Stimulated activated CD4-positive, alpha-beta T cell treated with anti-CD3 and anti-CD28 coated beads, Interleukin-15, amount 100 ng/mL, for 1 hour (primary cell): ENCODE results near the gene TBC1D8.
"Not testable (repeated sequence)": the region's sequence is repeated elsewhere in the genome, so short reads cannot be mapped to it uniquely, and the experiment has no call there.

Experiments
- DNase-seq, 2 donors: peaks; one replicate each; pipeline ENCODE4 v3.0.0-alpha.2; 2020; ENCODE audit warnings: low read depth in 1 of 2, low spot score in 1 of 2

The TBC1D8 gene

DNA sequence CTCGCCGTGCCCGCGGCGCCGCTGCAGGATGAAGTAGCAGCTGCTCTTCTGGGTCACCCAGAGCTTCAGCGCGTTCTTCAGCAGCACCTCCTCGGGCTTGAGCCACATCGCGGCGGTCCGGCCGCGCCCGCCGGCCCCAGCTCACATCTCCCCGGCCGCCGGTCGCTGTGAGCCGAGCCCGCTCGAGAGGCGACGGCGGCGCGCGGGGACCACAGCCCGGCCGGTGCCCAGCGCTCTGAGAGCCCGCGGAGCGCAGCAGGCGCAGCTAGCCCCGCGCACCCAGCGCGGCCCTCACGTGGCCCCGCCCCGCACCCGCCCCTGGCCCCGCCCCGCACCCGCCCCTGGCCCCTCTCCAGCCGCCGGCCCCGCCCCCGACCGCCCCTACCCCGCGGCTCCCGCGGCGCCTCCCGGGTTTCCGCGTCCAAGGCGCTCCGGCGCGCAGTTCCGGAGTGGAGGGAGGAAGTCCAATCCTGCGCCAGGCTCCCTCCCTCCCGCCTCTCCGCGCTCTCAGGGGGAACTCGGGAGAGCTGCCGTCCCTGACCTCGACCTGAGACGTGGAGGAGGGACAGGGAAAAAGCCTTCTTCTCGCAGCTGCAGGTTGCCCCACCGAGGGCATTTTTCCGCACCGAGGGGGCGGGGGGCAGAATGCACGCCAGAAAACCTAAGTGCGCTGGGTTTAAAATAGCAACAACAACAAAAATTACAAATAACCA is at the start of gene TBC1D8:
Gene TBC1D8, minus strand, starts transcription at position 237 of the 713 bp plus-strand sequence. Its CDS starts 129 bp downstream, at position 108.
- peak; percentile 47 to 56 for DNase-seq

DNA sequence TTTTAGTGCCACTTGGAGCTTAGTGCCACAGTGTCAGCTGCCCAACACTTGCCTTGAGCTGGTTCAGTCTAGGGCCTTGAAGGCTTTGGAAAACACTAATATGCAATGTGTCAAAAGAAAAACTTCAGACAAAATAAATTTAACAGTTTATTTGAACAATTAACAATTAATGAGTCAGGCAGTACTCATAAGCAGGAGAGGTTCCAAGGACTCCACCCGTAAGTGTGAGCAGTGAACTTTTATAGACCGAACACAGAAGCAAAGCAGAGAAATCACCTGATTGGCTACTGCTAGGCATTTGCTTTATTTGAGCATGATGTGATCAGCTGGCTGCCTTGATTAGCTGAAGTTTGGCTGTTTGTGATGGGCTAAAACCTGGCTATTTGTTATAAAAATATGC is 49.5 kb upstream of the TBC1D8 start:
- no peak for DNase-seq

DNA sequence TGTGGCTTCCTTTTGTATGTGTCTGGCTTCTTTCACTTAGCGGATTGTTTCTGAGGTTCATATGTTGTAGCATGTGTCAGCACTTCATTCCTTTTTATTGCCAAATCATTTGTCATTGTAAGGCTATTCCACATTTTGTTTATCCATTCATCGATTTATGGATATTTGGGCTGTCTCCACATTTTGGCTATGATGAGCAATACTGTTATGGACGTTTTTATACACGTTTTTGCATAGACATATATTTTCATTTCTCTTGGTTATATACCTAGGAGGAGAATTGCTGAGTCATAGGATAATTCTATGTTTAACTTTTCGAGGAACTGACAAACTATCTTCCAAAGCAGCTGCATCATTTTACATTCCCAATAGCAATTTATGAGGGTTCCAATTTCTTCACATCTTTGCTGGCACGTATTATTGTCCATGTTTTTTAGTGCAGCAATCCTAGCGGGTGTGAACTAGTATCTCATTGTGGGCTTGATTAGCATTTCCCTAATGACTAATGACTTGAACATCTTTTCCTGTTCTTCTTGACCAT is 48.1 kb upstream of the TBC1D8 start:
- DNase-seq, result no peak

DNA sequence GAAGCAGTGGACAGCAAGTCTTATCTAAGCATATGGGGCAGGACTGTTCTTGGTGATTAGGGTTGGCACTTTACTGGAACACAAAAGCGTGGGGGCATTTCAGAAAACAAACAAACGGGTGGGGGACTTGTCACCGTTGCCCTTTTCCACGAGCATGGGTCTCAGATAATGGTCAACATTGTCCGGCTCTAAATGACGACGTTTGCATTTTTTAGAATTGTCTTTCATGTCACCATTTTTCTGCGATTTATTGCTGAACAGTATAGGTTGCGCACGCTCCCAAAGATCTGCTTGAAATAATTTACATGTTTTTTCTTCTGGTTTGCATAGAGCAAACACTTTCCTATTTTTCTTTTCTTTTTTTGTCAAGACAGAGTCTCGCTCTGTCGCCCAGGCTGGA is 46.6 kb upstream of the TBC1D8 start:
- no peak for DNase-seq

DNA sequence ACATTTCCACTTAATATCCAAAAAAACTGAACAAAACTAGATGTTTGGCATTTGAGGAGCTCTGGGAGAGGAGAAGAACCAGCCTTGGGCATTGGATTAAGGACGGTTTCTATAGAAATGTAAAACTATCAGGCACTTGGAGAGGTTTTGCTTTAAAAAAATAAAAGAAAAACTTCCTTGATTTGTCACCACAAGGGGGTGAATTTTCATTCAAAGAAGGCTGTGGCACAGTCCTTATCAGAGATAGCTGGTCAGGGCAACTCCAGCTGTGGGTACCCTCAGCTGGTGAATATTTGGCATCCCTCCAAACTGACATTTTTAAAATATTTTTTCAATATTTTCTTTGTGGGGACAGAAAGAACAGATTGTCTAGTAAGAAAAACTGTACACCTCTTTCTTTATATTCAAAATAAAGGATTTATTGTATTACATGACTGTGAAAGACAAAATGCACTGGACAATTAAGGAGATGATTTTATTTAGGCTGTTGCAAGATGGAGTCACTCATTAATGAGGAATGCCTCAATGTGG is 46.1 kb upstream of the TBC1D8 start:
- DNase-seq, result no peak

DNA sequence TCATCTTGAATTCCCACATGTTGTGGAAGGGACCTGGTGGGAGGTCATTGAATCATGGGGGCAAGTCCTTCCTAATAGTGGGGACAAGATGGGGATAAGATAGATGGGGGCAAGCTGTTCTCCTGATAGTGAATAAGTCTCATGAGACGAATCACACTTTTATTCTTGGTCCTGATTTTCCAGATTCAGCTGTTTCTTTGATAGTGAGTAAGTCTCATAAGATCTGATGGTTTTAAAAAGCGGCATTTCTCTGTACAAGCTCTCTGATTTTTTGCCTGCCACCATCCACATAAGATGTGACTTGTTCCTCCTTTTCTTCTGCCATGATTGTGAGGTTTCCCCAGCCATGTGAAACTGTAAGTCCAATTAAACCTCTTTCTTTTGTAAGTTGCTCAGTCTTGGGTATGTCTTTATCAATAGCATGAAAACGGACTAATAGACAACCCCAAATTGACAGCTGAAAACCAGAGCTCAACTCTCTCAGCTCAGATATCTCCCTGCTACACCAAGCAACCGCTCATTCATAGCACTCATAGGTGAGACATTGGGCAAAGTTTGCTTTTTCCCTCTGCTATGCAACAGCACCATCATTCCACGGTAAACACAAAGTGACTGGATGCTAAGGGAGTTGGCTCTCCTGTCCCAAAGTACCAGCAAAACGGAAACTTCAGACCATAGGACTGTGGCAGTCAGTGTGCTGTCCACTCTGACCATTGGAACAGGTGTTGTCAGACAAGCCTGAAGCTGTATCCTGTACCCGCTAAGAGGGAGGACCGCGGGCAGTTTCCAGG is 44.9 kb upstream of the TBC1D8 start:
- DNase-seq, result no peak

DNA sequence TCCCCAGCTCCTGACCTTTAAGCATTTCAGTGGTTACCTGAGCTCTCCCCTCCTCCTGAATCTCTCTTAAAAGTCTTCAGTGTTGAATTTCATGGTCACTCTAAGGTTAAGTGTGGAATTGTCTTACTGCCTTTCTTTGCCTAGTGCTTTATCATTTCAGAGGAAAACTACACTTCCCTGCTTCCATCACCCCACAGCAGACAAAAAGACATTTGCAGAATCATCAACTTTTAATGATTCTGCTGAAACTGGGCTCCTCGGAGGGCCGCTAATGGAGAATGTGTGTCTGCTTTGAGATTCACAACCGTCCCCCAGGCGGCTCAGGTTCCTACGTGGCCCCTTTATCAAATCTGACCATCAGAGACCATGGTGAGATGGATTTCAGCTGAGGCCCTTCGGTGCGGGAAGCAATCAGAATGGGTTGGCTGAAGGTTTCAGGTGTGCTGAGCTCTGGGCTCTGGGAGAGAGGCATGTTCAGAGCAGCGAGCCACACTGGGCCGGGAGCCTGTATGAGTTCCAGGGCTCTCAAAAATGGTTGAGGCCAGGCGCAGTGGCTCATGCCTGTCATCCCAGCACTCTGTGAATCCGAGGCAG is 41.9 kb upstream of the TBC1D8 start:
- no peak for DNase-seq

DNA sequence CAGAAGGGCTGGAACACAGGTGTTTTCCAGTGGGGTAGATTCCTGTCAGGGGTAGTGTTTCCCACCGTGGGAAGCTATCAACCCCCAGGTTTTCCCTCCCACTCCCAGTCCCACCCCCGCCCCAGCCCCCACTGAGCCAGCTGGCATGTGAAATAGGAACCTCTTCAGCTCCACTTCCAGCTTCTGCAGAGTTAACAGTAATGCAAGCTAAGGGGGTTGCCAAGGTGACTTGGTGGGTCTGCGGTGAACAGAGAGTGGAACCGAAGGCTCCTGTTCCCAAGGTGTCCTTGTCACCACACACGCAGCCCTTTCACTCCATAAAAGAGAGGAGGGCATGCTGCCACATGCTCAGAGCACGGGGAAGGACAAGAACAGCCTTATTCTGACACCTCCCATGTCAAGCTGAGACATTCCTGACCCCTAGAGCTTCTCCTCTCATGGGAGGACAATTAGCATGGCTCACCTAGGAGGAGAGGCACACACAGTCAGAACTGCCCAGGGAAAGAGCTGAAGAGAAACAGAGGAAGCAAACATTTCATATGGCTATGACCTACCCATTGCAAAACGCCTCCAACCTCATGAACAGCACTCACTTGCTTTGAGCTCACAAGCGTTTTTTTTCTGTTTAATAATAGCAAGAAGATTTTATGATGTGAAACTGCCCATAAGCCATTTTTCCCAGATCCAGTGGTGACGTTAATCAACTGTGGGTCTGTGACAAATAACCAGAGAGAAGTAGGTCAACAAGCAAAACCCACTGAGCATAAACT is 39.8 kb upstream of the TBC1D8 start:
- no peak for DNase-seq

DNA sequence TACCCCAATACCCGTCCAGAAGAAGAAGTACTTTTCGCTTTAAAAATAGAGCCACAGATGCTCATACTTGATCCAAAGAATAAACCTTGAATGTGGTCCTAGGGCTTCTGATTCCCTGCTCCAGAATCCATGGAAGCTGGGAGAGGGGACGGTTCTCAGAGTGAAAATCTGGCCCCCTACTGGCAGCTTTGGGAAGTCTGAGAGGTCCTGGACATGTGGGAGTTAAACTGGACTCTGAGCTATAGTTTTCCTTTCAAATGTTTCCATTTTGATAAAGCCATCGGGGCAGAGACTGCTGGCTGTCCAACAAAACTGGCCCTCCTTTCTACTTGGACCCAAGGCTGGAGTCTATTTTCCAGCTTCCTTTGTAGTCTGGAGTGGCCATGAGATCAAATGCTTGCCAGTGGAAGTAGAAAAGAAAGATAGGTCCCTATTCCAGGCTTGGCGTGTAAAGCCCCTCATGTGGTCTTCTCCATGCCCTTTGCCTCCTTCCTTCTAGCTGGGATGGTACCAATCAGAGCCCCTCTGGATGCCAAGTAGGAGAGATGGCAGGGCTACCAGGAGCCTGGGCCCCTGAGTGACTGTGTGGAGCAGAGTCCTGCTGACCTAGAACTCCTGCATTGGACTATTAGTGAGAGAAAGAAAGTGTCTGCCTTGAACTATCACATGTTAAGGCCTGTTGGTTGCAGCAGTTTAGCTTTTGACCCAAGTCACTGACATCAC is 37.7 kb upstream of the TBC1D8 start:
- DNase-seq, result no peak

DNA sequence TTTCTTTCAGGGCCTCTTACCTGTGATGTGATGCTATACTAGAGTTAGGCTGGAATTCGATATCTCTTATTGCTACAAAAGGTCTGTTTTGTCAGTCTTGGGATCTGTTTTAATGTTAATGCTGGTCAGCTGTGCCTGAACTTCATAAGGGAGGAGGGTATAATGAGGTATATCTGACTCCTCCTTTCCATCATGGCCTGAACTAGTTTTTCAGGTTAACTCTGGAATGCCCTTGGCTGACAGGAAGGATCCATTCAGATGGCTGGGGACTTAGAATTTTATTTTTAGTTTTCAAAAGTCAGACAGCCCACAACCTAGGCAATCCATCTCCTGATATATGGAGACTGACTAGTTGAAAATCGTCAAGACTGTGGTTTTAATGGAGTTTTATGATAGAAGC is 35.9 kb upstream of the TBC1D8 start:
- no peak for DNase-seq

DNA sequence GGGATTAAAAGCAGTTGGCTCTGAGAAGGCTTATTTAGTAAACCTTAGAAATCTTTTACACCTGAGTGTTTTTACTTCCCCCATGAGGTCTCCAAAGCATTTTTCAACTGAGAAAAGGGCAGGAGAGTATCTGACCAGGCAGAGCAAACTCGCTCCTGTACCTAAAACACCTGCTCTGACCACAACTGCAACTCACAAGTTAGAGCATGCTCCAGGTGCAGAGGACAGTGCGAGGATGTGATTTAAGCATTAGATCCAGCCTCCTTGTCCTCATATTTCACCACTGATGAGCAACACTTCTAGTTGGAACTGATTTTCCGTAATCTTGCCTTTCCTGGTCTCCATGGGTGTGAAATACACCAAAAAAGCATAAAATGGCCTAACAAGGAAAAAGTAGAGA is 34.5 kb upstream of the TBC1D8 start:
- DNase-seq, result no peak

DNA sequence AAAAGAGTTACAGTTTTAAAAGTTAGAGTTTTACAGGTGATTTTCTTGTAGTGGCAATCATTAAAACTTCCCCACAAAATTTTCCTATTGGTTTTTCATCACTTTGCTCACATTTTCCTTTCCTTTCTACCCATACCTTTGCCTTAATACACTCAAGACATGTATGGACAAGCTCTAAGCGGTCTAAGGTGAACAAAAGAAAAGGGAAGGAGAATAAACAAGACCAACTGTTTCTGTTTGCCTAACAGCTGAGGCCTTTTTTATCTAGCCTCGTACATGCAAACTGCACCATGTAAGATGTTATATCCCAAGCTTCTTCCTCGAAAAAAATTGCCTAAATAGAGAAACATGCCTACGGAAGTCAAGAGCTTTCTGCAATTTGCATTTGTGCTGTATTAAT is 33.9 kb upstream of the TBC1D8 start:
- no peak for DNase-seq

DNA sequence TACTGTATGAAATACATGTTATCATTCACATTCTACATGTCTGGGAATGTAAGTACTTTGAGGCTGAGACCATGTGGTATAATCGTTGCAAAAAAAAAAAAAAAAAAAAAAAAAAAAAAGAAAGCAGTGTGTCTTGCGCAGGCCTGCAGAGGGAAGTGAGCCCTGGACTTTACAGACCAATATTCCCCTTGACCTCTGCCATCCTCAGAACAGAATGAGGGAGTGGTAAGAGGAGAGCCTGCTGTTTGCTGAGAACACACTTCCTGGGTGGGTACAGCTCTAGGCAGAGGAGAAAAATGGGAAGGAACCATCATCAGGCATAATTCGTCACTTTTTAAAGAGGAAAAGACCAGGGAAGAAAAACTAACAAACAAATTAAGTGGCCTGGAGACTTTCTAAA is 28.8 kb upstream of the TBC1D8 start:
- no peak for DNase-seq

DNA sequence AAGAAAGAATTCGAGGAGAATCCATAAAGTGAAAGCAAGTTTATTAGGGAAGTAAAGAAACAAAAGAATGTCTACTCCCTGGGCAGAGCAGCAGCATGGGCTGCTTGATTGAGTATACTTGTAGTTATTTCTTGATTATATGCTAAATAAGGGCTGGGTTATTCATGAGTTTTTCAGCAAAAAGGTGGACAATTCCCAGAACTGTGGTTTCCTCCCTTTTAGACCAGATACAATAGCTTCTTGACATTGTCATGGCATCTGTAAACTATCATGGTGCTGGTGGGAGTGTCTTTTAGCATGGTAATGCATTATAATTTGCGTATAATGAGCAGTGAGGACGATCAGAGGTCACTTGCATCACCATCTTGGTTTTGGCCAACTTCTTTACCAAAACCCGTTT is 25.6 kb upstream of the TBC1D8 start:
- DNase-seq, result no peak

DNA sequence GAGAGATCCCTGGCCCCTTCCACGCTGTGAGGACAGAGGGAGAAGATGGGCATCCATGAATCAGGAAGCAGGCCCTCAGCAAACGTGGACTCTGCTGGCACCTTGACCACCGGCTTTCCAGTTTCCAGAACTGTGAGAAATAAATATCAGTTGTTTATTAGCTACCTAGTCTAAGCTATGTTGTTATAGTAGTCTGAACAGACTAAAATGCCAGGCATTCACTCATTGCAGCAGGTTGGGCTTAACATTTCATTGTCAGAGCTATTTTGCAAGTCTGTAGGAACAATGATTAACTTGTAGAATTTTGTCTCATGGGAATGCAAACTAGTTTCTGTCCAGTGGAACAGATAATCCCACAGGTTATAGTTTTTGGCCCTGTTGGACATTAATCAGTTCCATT is 24.8 kb upstream of the TBC1D8 start:
- DNase-seq, result no peak

DNA sequence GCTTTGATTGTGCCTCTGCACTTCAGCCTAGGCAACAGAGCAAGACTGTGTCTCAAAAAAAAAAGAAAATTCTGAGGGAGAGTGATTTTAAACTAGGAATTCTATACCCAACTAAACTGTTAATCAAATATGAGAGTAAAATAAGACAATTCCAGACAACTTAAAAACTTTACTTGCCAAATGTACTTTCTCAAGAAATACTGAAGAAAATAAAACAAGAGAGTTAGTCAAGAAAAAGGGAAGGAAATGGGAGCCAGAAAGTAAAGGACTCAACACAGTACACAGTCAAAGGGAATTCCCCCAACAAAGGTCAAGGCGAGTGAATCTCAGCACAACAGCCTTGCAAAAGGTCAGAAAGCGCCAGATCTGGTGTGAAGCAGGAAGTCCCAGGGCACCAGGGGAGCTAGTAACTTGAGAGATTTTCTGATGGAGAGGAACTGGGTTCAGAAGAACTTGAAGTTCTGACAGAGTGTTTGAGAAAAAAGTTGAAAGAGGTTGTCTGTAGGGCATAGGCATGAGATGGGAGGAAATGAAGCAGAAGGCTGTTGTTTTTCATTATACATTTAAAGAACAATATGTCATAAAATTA is 22.6 kb upstream of the TBC1D8 start:
- no peak for DNase-seq

DNA sequence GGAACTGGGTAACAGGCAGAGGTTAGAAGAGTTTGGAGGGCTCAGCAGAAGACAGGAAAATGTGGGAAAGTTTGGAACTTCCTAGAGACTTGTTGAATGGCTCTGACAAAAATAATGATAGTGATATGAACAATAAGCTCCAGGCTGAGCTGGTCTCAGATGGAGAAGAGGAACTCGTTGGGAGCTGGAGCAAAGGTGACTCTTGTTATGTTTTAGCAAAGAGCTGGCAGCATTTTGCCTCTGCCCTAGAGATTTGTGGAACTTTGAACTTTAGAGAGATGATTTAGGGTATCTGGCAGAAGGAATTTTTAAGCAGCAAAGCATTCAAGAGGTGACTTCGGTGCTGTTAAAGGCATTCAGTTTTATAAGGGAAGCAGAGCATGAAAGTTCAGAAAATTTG is 18.6 kb upstream of the TBC1D8 start:
- DNase-seq, result not testable (repeated sequence)

DNA sequence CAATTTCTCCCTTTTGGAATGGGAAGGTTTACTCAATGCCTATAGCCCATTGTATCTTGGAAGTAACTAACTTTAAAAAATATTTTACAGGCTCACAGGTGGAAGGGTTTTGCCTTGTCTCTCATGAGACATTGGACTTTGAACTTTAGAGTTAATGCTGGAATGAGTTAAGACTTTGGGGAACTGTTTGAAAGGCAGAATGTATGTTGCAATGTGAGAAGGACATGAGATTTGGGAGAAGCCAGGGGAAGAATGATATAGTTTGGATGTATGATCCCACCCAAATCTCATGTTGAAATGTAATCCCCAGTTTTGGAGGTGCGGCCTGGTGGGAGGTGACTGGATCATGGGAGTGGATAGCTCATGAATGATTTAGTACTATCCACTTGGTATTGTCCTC is 17.5 kb upstream of the TBC1D8 start:
- no peak for DNase-seq

DNA sequence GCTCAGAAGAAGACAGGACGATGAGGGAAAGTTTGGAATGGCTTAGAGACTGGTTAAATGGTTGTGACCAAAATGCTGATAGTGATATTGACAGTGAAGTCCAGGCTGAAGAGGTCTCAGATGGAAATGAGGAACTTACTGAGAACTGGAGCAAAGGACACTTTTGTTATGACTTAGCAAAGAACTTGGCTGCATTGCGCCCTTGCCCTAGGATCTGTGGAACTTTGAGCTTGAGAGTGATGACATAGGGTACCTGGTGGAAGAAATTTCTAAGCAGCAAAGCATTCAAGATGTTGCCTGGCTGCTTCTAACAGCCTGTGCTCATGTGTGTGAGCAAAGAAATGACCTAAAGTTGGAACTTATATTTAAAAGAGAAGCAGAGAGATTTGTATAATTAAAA is 16.4 kb upstream of the TBC1D8 start:
- DNase-seq, result not testable (repeated sequence)

DNA sequence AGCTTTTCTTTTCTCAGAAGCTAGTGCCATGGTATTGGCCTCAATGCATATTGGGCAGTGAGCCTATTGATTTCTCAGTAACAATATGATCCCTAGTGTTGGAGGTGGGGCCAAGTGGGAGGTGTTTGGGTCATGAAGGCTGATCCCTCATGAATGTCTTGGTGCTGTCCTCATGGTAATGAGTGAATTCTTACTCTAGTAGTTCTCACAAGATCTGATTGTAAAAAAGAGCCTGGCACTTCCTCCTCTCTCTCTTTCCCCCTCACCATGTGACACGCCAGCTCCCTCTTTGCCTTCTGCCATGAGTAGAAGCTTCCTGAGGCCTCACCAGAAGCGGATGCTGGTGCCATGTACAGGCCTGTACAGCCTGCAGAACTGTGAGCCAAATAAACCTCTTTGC is 12.8 kb upstream of the TBC1D8 start:
- no peak for DNase-seq
